T-helper 1 cell treated with Interleukin-12 subunit alpha and Interleukin-12 subunit beta and Interleukin-4 antibody, amounts not matched to agents 30 μg/mL and 1 μg/mL, for 36 hours (primary cell): ENCODE data around the gene TRIM77.
"Not testable (repeated sequence)": the region's sequence is repeated elsewhere in the genome, so short reads cannot be mapped to it uniquely, and the experiment has no call there.

Experiments
- H3K27ac Mint-ChIP-seq: one replicate; pipeline ENCODE4 v1.8.0; 2021; ENCODE audit warnings: mild to moderate bottlenecking, mixed read lengths
- H3K27me3 Mint-ChIP-seq: one replicate; pipeline ENCODE4 v1.8.0; 2021; ENCODE audit warnings: low read depth, mixed read lengths
- H3K36me3 Mint-ChIP-seq: one replicate; pipeline ENCODE4 v1.8.0; 2021; ENCODE audit warnings: low read depth, mixed read lengths
- H3K4me1 Mint-ChIP-seq: one replicate; pipeline ENCODE4 v1.8.0; 2021; ENCODE audit warnings: low read depth, mixed read lengths
- H3K4me3 Mint-ChIP-seq: one replicate; pipeline ENCODE4 v1.8.0; 2021; ENCODE audit warnings: mild to moderate bottlenecking, moderate library complexity, mixed read lengths
- H3K9me3 Mint-ChIP-seq: one replicate; pipeline ENCODE4 v1.8.0; 2021; ENCODE audit warnings: mixed read lengths

TRIM77 gene

DNA sequence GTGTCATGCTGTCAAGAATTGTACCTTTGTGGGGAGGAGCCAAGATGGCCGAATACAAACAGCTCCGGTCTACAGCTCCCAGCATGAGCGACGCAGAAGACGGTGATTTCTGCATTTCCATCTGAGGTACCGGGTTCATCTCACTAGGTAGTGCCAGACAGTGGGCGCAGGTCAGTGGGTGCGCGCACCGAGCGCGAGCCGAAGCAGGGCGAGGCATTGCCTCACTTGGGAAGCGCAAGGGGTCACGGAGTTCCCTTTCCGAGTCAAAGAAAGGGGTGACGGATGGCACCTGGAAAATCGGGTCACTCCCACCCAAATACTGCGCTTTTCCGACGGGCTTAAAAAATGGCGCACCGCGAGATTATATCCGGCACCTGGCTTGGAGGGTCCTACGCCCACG lies 34.1 kb downstream of the TRIM77 start:
- not testable (repeated sequence) for H3K4me1 Mint-ChIP-seq, H3K9me3 Mint-ChIP-seq, H3K4me3 Mint-ChIP-seq, H3K27me3 Mint-ChIP-seq, H3K27ac Mint-ChIP-seq, H3K36me3 Mint-ChIP-seq

DNA sequence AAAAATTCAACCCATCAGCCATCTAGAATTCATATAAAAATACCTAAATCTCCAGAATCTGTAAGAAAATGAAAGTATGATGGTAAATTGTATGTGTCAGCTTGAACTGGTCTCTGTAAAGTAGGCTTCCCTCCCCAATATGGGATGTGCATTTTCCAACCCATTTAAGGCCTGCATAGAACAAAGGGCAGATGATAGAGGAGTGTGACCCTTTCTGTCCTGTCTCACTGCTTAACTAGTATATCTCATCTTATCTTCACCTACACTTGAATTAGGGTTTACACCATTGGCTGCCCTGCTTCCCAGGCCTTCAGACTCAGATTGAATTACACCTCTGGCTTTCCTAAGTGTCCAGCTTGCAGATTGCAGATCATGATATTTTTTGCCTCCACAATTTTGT lies 40.7 kb downstream of the TRIM77 start:
- not testable (repeated sequence) for H3K9me3 Mint-ChIP-seq, H3K27me3 Mint-ChIP-seq, H3K4me3 Mint-ChIP-seq, H3K4me1 Mint-ChIP-seq, H3K36me3 Mint-ChIP-seq, H3K27ac Mint-ChIP-seq
